Sigmoid colon (tissue), 7 donors: Measurements from ENCODE around the gene DOCK1. TPM values are rescaled to one million over a fixed set of nuclear protein-coding genes. Genes with fewer than 3 reads are reported as not detected.

Source experiments
- DNase-seq: peaks from one replicate; pipeline ENCODE4 v3.0.0-alpha.2; 2019
- H3K27ac ChIP-seq, 4 donors: fragments of 200-600 bp; sonication (generic); one replicate each; pipeline ENCODE4 v1.5.1; 2016 to 2019; ENCODE audit warnings: mild to moderate bottlenecking in 1 of 4
- H3K27me3 ChIP-seq, 3 donors: fragments of 200-600 bp; sonication (generic); one replicate each; pipeline ENCODE4 v1.5.1; 2019; ENCODE audit warnings: mild to moderate bottlenecking in 1 of 3
- H3K36me3 ChIP-seq, 4 donors: fragments of 200-600 bp; sonication (generic); one replicate each; pipeline ENCODE4 v1.5.1; 2016 to 2019
- H3K4me1 ChIP-seq, 4 donors: fragments of 200-600 bp; sonication (generic); one replicate each; pipeline ENCODE4 v1.5.1; 2017 to 2019
- H3K4me3 ChIP-seq, 4 donors: fragments of 200-600 bp; sonication (generic); one replicate each; pipeline ENCODE4 v1.5.1; 2017 to 2019; ENCODE audit warnings: mild to moderate bottlenecking in 2 of 4, moderate library complexity in 1 of 4
- H3K9me3 ChIP-seq, 4 donors: fragments of 200-600 bp in 3 of 4; sonication (generic) in 3 of 4; one replicate each; pipeline versions ENCODE4 v1.5.1 to v1.6.1; 2013 to 2019
- CTCF ChIP-seq, 4 experiments: fragments of 450-650 bp in 3 of 4; fragments of 200-600 bp in 1 of 4; IDR thresholded peaks; one replicate each; pipeline ENCODE4 v1.5.1; 2016 to 2019; ENCODE audit warnings: antibody characterized with exemption in 4 of 4, mild to moderate bottlenecking in 3 of 4, moderate library complexity in 2 of 4
- EP300 ChIP-seq, 4 donors: sonication (generic); formaldehyde crosslinking; IDR thresholded peaks; one replicate each; pipeline ENCODE4 v1.6.1; 2017; ENCODE audit warnings: antibody characterized with exemption in 4 of 4
- POLR2A ChIP-seq, 2 donors: fragments of 450-650 bp; IDR thresholded peaks; one replicate each; pipeline ENCODE4 v1.6.1; 2016; ENCODE audit warnings: antibody characterized with exemption in 2 of 2, mild to moderate bottlenecking in 2 of 2, moderate library complexity in 2 of 2
- POLR2AphosphoS5 ChIP-seq, 4 donors: sonication (generic); formaldehyde crosslinking; IDR thresholded peaks; one replicate each; pipeline ENCODE4 v1.6.1; 2017; ENCODE audit warnings: antibody characterized with exemption in 4 of 4
- WGBS, 2 donors: extraction: QIAGEN DNeasy Blood & Tissue Kit; methylation state at CpG; one replicate each; pipeline ENCODE4 v1.1.7; 2013; 5-methylcytosine and 5-hydroxymethylcytosine counted together
- intact Hi-C: fragments of 100-400 bp; cut with DNase I; formaldehyde crosslinking; loops from one replicate; pipeline ENCODE4 v1.15.1; 2023
- polyA plus RNA-seq, 3 donors: library from polyadenylated mRNA; stranded (reverse); fragments of 200-250 nt; gene quantifications; one replicate each; pipeline ENCODE4 v1.2.3, GENCODE V29; 2013
- total RNA-seq, 4 donors: library from RNA; depleted of rRNA; stranded (reverse); fragments of >200 nt; gene quantifications; one replicate each; pipeline ENCODE4 v1.1.0, GENCODE V29; 2016
- donor health status: healthy with polysubstance abuse.
- donor health status: Bipolar disorder and iron deficiency.
- donor health status: healthy.

The DOCK1 gene
- total and polyA plus RNA-seq, 7 donors = 15.0 to 53.7 (median 40.2) TPM

- WGBS, 2 donors = 74 to 75% methylated on average over 8 of the region's 8 CpGs
- no peak for DNase-seq
- H3K36me3 ChIP-seq = no peaks in the 10 kb centered on the region
- H3K27me3 ChIP-seq = peaks cover 0 to 28% (median 6%) of the 10 kb centered on the region in 3 donors
- intact Hi-C loops = no loop called here
- no peak for TF ChIP-seq POLR2A (IDR thresholded peaks at IDR 0.05)
- TF ChIP-seq CTCF (IDR thresholded peaks at IDR 0.05) = no peak
- no peak for TF ChIP-seq POLR2AphosphoS5 (IDR thresholded peaks at IDR 0.05)
- no peak for TF ChIP-seq EP300 (IDR thresholded peaks at IDR 0.05)
- H3K4me1 ChIP-seq = no peaks in the 10 kb centered on the region
- no peak overlapping the region for H3K4me3 ChIP-seq
- H3K27ac ChIP-seq = no peak overlapping the region
- H3K9me3 ChIP-seq = no peaks in the 10 kb centered on the region
These were observed 594.9 kb downstream of the DOCK1 start for GRCh38 chr10:127500127-127500526.

Other genes with a start within 250 kb of the DOCK1 start
- gene C10orf90, start 234.7 kb upstream of the DOCK1 start, total RNA-seq = 1 to 10 TPM in 1 of 4 donors, under 1 TPM in 1, not detected in 2; 0.33 to 1.1 TPM
- gene C10orf90, start 234.7 kb upstream of the DOCK1 start, polyA plus RNA-seq = under 1 TPM in 1 of 3 donors, not detected in 2; 0.03 TPM